ENCODE measurements around the gene PPL.

PPL gene

GRCh38 chr16:4892361-4893102, 44.4 kb downstream of the PPL start (continued):
- no peak for TF ChIP-seq ZNF513 (tag by site-specific recombination; IDR thresholded peaks at IDR 0.05)

- Histone ChIP-seq H3K27ac (ENCODE audit: extremely low read depth, low read depth, low read length) (no peak overlapping the region), H3K9me3 (ENCODE audit: control insufficient read depth, insufficient read depth, low read depth, low read length) (no peaks in the 10 kb centered on the region), H3K4me1 (ENCODE audit: control insufficient read depth, insufficient read depth, low read length) (no peaks in the 10 kb centered on the region), H3K4me3 (ENCODE audit: low read depth, low read length) (no peak overlapping the region), H3K36me3 (ENCODE audit: control insufficient read depth in 2 of 2, insufficient read depth in 1 of 2, low read length in 2 of 2) (peaks cover 0 to 17% of the 10 kb centered on the region in 2 experiments; a peak in 1 of 3 replicates)
- CTCF ChIA-PET, result no interaction called here
- POLR2A ChIA-PET, result interaction anchor here (1.1 kb wide), 1 partner anchor 12 kb away, joined by 4 read pairs; no protein-coding TSS in a partner anchor
- TF ChIP-seq ZNF768 (tag by site-specific recombination; IDR thresholded peaks at IDR 0.05), result no peak
- TF ChIP-seq GLIS1 (tag by site-specific recombination; IDR thresholded peaks at IDR 0.05), result peak; percentile 35; the same call in 1 of the 2 replicates
- TF ChIP-seq ZNF341 (tag by site-specific recombination; IDR thresholded peaks at IDR 0.05; ENCODE audit: low read depth), result peak; percentile 66
- TF ChIP-seq, protein P1, sequence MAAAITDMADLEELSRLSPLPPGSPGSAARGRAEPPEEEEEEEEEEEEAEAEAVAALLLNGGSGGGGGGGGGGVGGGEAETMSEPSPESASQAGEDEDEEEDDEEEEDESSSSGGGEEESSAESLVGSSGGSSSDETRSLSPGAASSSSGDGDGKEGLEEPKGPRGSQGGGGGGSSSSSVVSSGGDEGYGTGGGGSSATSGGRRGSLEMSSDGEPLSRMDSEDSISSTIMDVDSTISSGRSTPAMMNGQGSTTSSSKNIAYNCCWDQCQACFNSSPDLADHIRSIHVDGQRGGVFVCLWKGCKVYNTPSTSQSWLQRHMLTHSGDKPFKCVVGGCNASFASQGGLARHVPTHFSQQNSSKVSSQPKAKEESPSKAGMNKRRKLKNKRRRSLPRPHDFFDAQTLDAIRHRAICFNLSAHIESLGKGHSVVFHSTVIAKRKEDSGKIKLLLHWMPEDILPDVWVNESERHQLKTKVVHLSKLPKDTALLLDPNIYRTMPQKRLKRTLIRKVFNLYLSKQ (tag by site-specific recombination; IDR thresholded peaks at IDR 0.05; ENCODE audit: borderline replicate concordance), result no peak
- TF ChIP-seq ZIC2 (tag by site-specific recombination; IDR thresholded peaks at IDR 0.05), result peak; percentile 46; the same call in 1 of the 2 replicates
- peak; percentile 72; the same call in 1 of the 2 replicates for TF ChIP-seq ZNF449 (tag by site-specific recombination; IDR thresholded peaks at IDR 0.05)
Observed at GRCh38 chr16:4891886-4892216, 45.1 kb downstream of the PPL start.

DNA sequence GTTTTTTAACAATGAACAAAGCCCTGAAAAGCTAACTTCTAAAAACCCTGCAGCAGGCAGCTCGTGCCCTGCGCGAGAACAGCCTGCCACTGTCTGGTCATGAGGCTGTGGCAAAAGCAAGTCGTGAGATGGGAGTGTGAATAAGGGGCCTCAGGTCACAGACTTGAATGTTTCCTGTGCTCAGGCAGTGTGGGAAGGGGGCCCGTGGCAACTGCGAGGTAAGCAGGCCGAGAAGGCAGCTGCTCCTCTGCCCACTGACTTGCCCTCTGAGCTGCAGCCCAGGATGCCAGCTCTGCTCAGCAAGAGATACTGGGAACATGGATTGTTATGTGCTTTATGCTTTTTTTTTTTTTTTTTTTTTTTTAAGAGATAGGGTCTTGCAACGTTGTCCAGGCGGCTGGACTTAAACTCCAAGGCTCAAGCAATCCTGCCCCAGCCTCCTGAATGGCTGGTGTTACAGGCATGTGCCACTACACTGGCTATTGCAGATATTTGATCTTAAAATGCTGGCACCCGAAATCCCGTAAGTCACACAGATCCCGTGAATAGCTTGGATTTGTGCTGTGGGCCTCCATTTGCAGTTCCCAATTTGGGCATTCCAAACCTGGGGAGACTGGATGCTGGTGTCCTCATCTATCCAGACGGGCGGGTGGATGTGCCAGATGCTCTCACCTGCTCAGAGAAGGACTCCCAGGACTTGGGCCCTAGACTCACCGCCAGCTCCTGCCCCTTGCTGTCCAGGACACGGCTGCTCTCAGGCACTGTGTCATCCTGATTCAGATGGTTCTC, 45.7 kb downstream of the PPL start:
- POLR2A ChIA-PET, result interaction anchor here (0.7 to 1.1 kb wide), 2 partner anchors 11 to 82 kb away, joined by 4 to 5 read pairs; no protein-coding TSS in a partner anchor
- no peak overlapping the region for H3K27ac ChIP-seq (ENCODE audit: extremely low read depth, low read depth, low read length)
- H3K36me3 ChIP-seq (ENCODE audit: control insufficient read depth in 2 of 2, insufficient read depth in 1 of 2, low read length in 2 of 2), result peaks cover 0 to 21% of the 10 kb centered on the region in 2 experiments; a peak in 1 of 3 replicates
- no peaks in the 10 kb centered on the region for H3K9me3 ChIP-seq (ENCODE audit: control insufficient read depth, insufficient read depth, low read depth, low read length)
- CTCF ChIA-PET, result no interaction called here
- no peaks in the 10 kb centered on the region for H3K4me1 ChIP-seq (ENCODE audit: control insufficient read depth, insufficient read depth, low read length)
- H3K4me3 ChIP-seq (ENCODE audit: low read depth, low read length), result no peak overlapping the region
- TF ChIP-seq ZNF394 (tag by site-specific recombination; IDR thresholded peaks at IDR 0.05; ENCODE audit: borderline replicate concordance), result no peak
- TF ChIP-seq MZF1 (tag by site-specific recombination; IDR thresholded peaks at IDR 0.05; ENCODE audit: borderline replicate concordance), result no peak
- no peak for TF ChIP-seq ZNF747 (tag by site-specific recombination; IDR thresholded peaks at IDR 0.05)
- no peak for TF ChIP-seq OSR2 (tag by site-specific recombination; IDR thresholded peaks at IDR 0.05)
- no peak for TF ChIP-seq ZNF843 (tag by site-specific recombination; IDR thresholded peaks at IDR 0.05)
- TF ChIP-seq ATF2 (tag by site-specific recombination; IDR thresholded peaks at IDR 0.05; ENCODE audit: low read depth), result no peak
- TF ChIP-seq, protein P2, sequence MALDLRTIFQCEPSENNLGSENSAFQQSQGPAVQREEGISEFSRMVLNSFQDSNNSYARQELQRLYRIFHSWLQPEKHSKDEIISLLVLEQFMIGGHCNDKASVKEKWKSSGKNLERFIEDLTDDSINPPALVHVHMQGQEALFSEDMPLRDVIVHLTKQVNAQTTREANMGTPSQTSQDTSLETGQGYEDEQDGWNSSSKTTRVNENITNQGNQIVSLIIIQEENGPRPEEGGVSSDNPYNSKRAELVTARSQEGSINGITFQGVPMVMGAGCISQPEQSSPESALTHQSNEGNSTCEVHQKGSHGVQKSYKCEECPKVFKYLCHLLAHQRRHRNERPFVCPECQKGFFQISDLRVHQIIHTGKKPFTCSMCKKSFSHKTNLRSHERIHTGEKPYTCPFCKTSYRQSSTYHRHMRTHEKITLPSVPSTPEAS (tag by site-specific recombination; IDR thresholded peaks at IDR 0.05), result no peak
- no peak for TF ChIP-seq ZNF239 (tag by site-specific recombination; IDR thresholded peaks at IDR 0.05)
- no peak for TF ChIP-seq ZNF341 (tag by site-specific recombination; IDR thresholded peaks at IDR 0.05; ENCODE audit: low read depth)
- TF ChIP-seq, protein P3, sequence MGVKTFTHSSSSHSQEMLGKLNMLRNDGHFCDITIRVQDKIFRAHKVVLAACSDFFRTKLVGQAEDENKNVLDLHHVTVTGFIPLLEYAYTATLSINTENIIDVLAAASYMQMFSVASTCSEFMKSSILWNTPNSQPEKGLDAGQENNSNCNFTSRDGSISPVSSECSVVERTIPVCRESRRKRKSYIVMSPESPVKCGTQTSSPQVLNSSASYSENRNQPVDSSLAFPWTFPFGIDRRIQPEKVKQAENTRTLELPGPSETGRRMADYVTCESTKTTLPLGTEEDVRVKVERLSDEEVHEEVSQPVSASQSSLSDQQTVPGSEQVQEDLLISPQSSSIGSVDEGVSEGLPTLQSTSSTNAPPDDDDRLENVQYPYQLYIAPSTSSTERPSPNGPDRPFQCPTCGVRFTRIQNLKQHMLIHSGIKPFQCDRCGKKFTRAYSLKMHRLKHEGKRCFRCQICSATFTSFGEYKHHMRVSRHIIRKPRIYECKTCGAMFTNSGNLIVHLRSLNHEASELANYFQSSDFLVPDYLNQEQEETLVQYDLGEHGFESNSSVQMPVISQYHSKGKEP (tag by site-specific recombination; IDR thresholded peaks at IDR 0.05), result no peak
- no peak for TF ChIP-seq ZNF175 (tag by site-specific recombination; IDR thresholded peaks at IDR 0.05)
- TF ChIP-seq ZNF837 (tag by site-specific recombination; IDR thresholded peaks at IDR 0.05), result no peak
- TF ChIP-seq, protein P4, sequence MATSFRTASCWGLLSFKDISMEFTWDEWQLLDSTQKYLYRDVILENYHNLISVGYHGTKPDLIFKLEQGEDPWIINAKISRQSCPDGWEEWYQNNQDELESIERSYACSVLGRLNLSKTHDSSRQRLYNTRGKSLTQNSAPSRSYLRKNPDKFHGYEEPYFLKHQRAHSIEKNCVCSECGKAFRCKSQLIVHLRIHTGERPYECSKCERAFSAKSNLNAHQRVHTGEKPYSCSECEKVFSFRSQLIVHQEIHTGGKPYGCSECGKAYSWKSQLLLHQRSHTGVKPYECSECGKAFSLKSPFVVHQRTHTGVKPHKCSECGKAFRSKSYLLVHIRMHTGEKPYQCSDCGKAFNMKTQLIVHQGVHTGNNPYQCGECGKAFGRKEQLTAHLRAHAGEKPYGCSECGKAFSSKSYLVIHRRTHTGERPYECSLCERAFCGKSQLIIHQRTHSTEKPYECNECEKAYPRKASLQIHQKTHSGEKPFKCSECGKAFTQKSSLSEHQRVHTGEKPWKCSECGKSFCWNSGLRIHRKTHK (tag by site-specific recombination; IDR thresholded peaks at IDR 0.05), result no peak

Measured in HEK293 (cell line).